Endodermal cell (in vitro differentiated cells): Measurements from ENCODE around the gene MACROD1. TPM values are rescaled to one million over a fixed set of nuclear protein-coding genes. Genes with fewer than 3 reads are reported as not detected.

Experiments
- DNase-seq: peaks from one replicate; pipeline ENCODE4 v3.0.0-alpha.2; 2017
- H3K27ac ChIP-seq: 2 replicates; pipeline ENCODE4 v1.5.1; 2013; ENCODE audit warnings: mild to moderate bottlenecking, low read depth, low read length, moderate library complexity
- H3K27me3 ChIP-seq: 2 replicates; pipeline ENCODE4 v1.6.1; 2013; ENCODE audit warnings: mild to moderate bottlenecking, low read length, moderate library complexity; ENCODE audit not compliant: insufficient read depth, control insufficient read depth, poor library complexity, severe bottlenecking
- H3K36me3 ChIP-seq: 2 replicates; pipeline ENCODE4 v1.7.0; 2013; ENCODE audit warnings: mild to moderate bottlenecking, low read length, moderate library complexity; ENCODE audit not compliant: control insufficient read depth, insufficient read depth
- H3K4me1 ChIP-seq: one replicate; pipeline ENCODE4 v1.7.0; 2013; ENCODE audit warnings: low read length; ENCODE audit not compliant: control insufficient read depth, insufficient read depth
- H3K4me3 ChIP-seq: 2 replicates; pipeline ENCODE4 v1.5.1; 2013; ENCODE audit warnings: mild to moderate bottlenecking, low read length, moderate library complexity
- H3K9ac ChIP-seq: 2 replicates; pipeline ENCODE4 v1.6.1; 2013; ENCODE audit warnings: mild to moderate bottlenecking, low read length, moderate library complexity; ENCODE audit not compliant: poor library complexity, severe bottlenecking; ENCODE audit errors: extremely low read depth
- H3K9me3 ChIP-seq: 2 replicates; pipeline ENCODE4 v1.6.1; 2013; ENCODE audit warnings: mild to moderate bottlenecking, low read length, moderate library complexity; ENCODE audit not compliant: control insufficient read depth
- H3K27ac Mint-ChIP-seq: 2 replicates; pipeline ENCODE4 v1.8.0; 2020; ENCODE audit warnings: mixed read lengths
- H3K27me3 Mint-ChIP-seq: 2 replicates; pipeline ENCODE4 v1.8.0; 2021; ENCODE audit warnings: mild to moderate bottlenecking, mixed read lengths; ENCODE audit not compliant: insufficient read depth
- H3K36me3 Mint-ChIP-seq: 2 replicates; pipeline ENCODE4 v1.8.0; 2020; ENCODE audit warnings: low read depth, mixed read lengths
- H3K4me1 Mint-ChIP-seq: 2 replicates; pipeline ENCODE4 v1.8.0; 2020; ENCODE audit warnings: mixed read lengths
- H3K4me3 Mint-ChIP-seq: 2 replicates; pipeline ENCODE4 v1.8.0; 2020; ENCODE audit warnings: mild to moderate bottlenecking, moderate library complexity, mixed read lengths
- H3K9me3 Mint-ChIP-seq: 2 replicates; pipeline ENCODE4 v1.8.0; 2020; ENCODE audit warnings: mild to moderate bottlenecking, mixed read lengths
- WGBS, 2 experiments: methylation state at CpG; one replicate each; pipeline versions ENCODE4 v1.1.5 to v1.1.7; 2013; ENCODE audit warnings: missing lambda C conversion rate in 2 of 2, mixed read lengths in 1 of 2; ENCODE audit not compliant: insufficient coverage in 1 of 2, insufficient read length in 1 of 2; 5-methylcytosine and 5-hydroxymethylcytosine counted together
- total RNA-seq, 2 donors: library from RNA; stranded (reverse); fragmentation: NEBNext Ultra II Directional in 1 of 2; extraction: Animal tissue kit (Norgen Biotek cat#: 25700) in 1 of 2; gene quantifications; 2 replicates in 1 of 2; 3 replicates in 1 of 2; pipeline ENCODE4 v1.2.1, GENCODE V29; 2021
- TF ChIP-seq, protein P1 (sequence below): fragments of 200-600 bp; sonication (generic); conservative IDR thresholded peaks from 2 replicates; pipeline ENCODE4 v1.5.0; 2021; ENCODE audit warnings: antibody characterized with exemption, mild to moderate bottlenecking

The MACROD1 gene
- total RNA-seq, 2 donors from 2014 or later = 23.0 to 41.9 TPM

DNA sequence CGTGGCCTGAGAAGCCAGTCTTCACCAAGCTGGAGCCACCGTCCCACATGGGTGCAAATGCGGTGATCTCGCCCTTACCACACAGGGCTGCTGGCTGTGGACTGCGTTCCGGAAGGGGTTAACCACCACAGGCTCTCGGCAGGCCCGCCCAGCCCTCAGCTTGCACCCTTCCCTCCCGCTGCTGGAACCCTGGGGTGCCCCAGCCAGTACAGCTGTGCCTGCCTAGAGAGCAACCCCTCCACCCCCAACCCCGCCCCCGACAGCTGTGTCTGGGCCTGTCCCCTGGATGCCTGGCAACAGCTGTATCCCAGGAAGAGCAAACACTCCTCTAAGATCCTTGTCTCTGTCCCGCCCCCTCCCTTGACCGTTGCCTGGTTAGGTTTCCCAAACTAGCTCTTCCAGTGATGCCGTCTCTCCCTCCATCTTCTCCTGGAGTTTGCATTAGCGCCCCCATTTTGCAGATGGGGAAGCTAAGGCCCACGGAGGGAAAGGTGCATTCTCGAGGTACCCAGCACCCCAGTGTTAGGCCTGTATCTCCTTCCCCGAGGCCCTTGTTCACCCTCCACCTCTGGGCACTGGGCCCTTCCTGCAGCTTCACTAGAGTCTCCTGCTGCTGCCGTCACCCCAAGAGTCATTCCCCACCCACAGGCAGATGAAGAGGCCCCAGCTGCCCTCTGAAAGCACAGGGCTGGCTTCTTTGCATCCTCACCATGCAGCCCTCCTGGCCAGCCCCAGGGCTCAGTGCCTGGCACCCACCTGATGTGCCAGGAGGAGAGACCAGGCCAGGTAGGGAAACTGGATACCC lies 204.1 kb downstream of the MACROD1 start:
- no peaks in the 10 kb centered on the region for H3K9me3 ChIP-seq
- H3K9ac ChIP-seq = no peak overlapping the region
- Mint-ChIP-seq H3K4me3 (no peak overlapping the region), H3K36me3 (peaks cover 8% of the 10 kb centered on the region), H3K27ac (no peak overlapping the region), H3K27me3 (peaks cover 7% of the 10 kb centered on the region), H3K9me3 (no peaks in the 10 kb centered on the region), H3K4me1 (peaks cover 13% of the 10 kb centered on the region)
- no peak overlapping the region for H3K27ac ChIP-seq
- no peaks in the 10 kb centered on the region for H3K36me3 ChIP-seq
- TF ChIP-seq, protein P1, sequence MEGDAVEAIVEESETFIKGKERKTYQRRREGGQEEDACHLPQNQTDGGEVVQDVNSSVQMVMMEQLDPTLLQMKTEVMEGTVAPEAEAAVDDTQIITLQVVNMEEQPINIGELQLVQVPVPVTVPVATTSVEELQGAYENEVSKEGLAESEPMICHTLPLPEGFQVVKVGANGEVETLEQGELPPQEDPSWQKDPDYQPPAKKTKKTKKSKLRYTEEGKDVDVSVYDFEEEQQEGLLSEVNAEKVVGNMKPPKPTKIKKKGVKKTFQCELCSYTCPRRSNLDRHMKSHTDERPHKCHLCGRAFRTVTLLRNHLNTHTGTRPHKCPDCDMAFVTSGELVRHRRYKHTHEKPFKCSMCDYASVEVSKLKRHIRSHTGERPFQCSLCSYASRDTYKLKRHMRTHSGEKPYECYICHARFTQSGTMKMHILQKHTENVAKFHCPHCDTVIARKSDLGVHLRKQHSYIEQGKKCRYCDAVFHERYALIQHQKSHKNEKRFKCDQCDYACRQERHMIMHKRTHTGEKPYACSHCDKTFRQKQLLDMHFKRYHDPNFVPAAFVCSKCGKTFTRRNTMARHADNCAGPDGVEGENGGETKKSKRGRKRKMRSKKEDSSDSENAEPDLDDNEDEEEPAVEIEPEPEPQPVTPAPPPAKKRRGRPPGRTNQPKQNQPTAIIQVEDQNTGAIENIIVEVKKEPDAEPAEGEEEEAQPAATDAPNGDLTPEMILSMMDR = no peak
- WGBS, 2 experiments = 79 to 84% methylated on average over 11 to 19 of the region's 19 CpGs
- no peak overlapping the region for H3K4me3 ChIP-seq
- no peaks in the 10 kb centered on the region for H3K27me3 ChIP-seq
- peak; percentile 64 for DNase-seq
- H3K4me1 ChIP-seq = peaks cover 3% of the 10 kb centered on the region

DNA sequence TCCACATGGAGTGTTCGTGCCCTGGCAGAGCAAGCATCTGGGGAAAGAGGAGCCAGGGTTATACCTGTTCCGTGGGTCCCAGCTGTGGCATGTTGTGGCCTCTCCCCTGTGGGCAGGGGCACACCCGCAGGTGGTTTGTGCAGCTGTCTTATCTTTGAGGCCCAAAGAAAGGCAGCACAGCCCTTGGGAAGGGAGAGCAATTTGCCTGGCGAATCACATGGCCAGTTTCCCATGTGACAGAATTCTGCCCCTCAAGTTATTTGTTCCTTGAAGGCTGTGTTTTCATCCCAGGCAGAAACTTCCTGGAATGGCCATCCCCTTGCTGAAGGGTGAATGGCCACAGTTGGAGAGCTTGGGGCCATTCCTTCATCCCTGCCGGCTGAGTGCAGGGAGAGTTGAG lies 207.9 kb downstream of the MACROD1 start:
- WGBS, 2 experiments = 92 to 97% methylated on average over 5 of the region's 5 CpGs
- H3K9me3 ChIP-seq = no peaks in the 10 kb centered on the region
- Mint-ChIP-seq H3K36me3 (peaks cover 43% of the 10 kb centered on the region), H3K4me1 (peaks cover 13% of the 10 kb centered on the region), H3K27me3 (no peaks in the 10 kb centered on the region), H3K9me3 (no peaks in the 10 kb centered on the region), H3K4me3 (no peak overlapping the region), H3K27ac (no peak overlapping the region)
- peaks cover 33% of the 10 kb centered on the region for H3K36me3 ChIP-seq
- H3K27me3 ChIP-seq = no peaks in the 10 kb centered on the region
- H3K4me3 ChIP-seq = no peak overlapping the region
- no peak overlapping the region for H3K9ac ChIP-seq
- H3K27ac ChIP-seq = no peak overlapping the region
- H3K4me1 ChIP-seq = peaks cover 3% of the 10 kb centered on the region
- TF ChIP-seq, protein P1 = no peak
- no peak for DNase-seq

DNA sequence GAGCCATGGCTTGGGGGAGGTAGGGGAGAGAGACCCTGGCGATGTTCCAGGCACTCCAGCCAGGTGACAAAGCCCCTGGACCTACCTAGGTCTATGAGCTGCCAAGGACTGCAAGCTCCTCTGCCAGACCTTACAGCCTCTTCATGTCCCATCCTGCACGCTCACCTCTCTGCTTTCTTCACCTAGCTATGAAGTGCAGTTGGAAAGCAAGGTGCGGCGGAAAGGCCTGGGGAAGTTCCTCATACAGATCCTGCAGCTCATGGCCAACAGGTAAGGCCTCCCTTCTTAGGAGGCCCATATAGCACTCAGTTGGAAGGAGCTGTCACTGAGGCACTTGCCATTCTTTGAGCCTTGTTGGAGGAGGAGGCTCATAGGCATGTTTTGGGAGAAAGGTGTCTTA lies 213.3 kb downstream of the MACROD1 start:
- Histone ChIP-seq H3K27ac (no peak overlapping the region), H3K4me3 (no peak overlapping the region), H3K9ac (no peak overlapping the region), H3K36me3 (peaks cover 64% of the 10 kb centered on the region), H3K27me3 (no peaks in the 10 kb centered on the region), H3K4me1 (no peaks in the 10 kb centered on the region), H3K9me3 (no peaks in the 10 kb centered on the region)
- Mint-ChIP-seq H3K4me3 (no peak overlapping the region), H3K27me3 (no peaks in the 10 kb centered on the region), H3K9me3 (no peaks in the 10 kb centered on the region), H3K36me3 (peaks cover 77% of the 10 kb centered on the region), H3K4me1 (peaks cover 15% of the 10 kb centered on the region), H3K27ac (peak overlapping the region; percentile 79)
- no peak for DNase-seq
- 99 to 100% methylated on average over 3 to 4 of the region's 4 CpGs for WGBS, 2 experiments
- TF ChIP-seq, protein P1 = no peak
